A549 (cell line): ENCODE measurements around the gene ARHGAP32.
"Not testable (repeated sequence)": the region's sequence is repeated elsewhere in the genome, so short reads cannot be mapped to it uniquely, and the experiment has no call there.

Experiments used
- EHF ChIP-seq: fragments of 250-450 bp; sonication (Bioruptor Pico); IDR thresholded peaks from 2 replicates; pipeline ENCODE4 v1.5.0; 2020; ENCODE audit warnings: mild to moderate bottlenecking
- JUNB ChIP-seq: fragments of >200 bp; sonication (Bioruptor Twin); formaldehyde crosslinking; IDR thresholded peaks from 2 replicates; pipeline ENCODE4 v1.6.1; 2016
- MAFK ChIP-seq: fragments of 450-650 bp; IDR thresholded peaks from 2 replicates; pipeline ENCODE4 v1.6.1; 2014; ENCODE audit not compliant: partially characterized antibody
- MAX ChIP-seq: IDR thresholded peaks from 2 replicates; pipeline ENCODE4 v1.6.1; 2012
- REST ChIP-seq: fragments of 200-600 bp; sonication (generic); IDR thresholded peaks from 2 replicates; pipeline ENCODE4 v1.6.1; 2016; ENCODE audit warnings: antibody characterized with exemption, mild to moderate bottlenecking, moderate library complexity
- ZC3H11A ChIP-seq: fragments of 450-650 bp; IDR thresholded peaks from 2 replicates; pipeline ENCODE4 v1.6.1; 2014; ENCODE audit warnings: antibody characterized with exemption, mild to moderate bottlenecking

GRCh38 chr11:129157080-129157479 is 35.0 kb downstream of the ARHGAP32 start:
- not testable (repeated sequence) for TF ChIP-seq ZC3H11A; JUNB; REST; MAX; MAFK; EHF (CRISPR knock-in tag)
